GM23338 (cell line): ENCODE results near the gene HYCC2. TPM values are rescaled to one million over a fixed set of nuclear protein-coding genes. Genes with fewer than 3 reads are reported as not detected.

Experiments
- ATAC-seq: fragments of 200-7000 bp; cut with Tn5 transposase; 3 replicates; pipeline ENCODE4 v1.9.1; 2020
- DNase-seq: peaks from one replicate; pipeline ENCODE4 v3.0.0-alpha.2; 2015; ENCODE audit warnings: low spot score
- H2AFZ ChIP-seq: fragments of 200-600 bp; sonication (generic); 2 replicates; pipeline ENCODE4 v1.8.0; 2016; ENCODE audit warnings: antibody characterized with exemption, mild to moderate bottlenecking, moderate library complexity
- H3F3A ChIP-seq: fragments of 200-600 bp; sonication (generic); replicated peaks from 2 replicates; pipeline ENCODE4 v1.8.0; 2017; ENCODE audit warnings: antibody characterized with exemption, mixed run types, low read depth
- H3K27ac ChIP-seq: fragments of 200-600 bp; sonication (generic); 2 replicates; pipeline ENCODE4 v1.6.1; 2016; ENCODE audit warnings: low read depth
- H3K27me3 ChIP-seq: fragments of 200-600 bp; sonication (generic); 2 replicates; pipeline ENCODE4 v1.8.0; 2016; ENCODE audit warnings: mild to moderate bottlenecking, mixed run types, moderate library complexity; ENCODE audit not compliant: insufficient read depth
- H3K36me3 ChIP-seq: fragments of 200-600 bp; sonication (generic); 2 replicates; pipeline ENCODE4 v1.8.0; 2016; ENCODE audit warnings: mild to moderate bottlenecking; ENCODE audit not compliant: insufficient read depth
- H3K4me1 ChIP-seq: fragments of 200-600 bp; sonication (generic); 2 replicates; pipeline ENCODE4 v1.8.0; 2016; ENCODE audit warnings: mild to moderate bottlenecking, moderate library complexity; ENCODE audit not compliant: insufficient read depth
- H3K4me2 ChIP-seq: fragments of 200-600 bp; sonication (generic); 2 replicates; pipeline ENCODE4 v1.7.1; 2017; ENCODE audit warnings: mixed run types
- H3K4me3 ChIP-seq: fragments of 200-600 bp; sonication (generic); 2 replicates; pipeline ENCODE4 v1.6.1; 2016; ENCODE audit warnings: mixed run types
- H3K79me2 ChIP-seq: fragments of 200-600 bp; sonication (generic); replicated peaks from 2 replicates; pipeline ENCODE4 v1.8.0; 2017; ENCODE audit warnings: mild to moderate bottlenecking; ENCODE audit not compliant: insufficient read depth
- H3K9me2 ChIP-seq: fragments of 200-600 bp; sonication (generic); 2 replicates; pipeline ENCODE4 v1.8.0; 2017; ENCODE audit not compliant: insufficient read depth
- H4K20me1 ChIP-seq: fragments of 200-600 bp; sonication (generic); replicated peaks from 2 replicates; pipeline ENCODE4 v1.8.0; 2017; ENCODE audit warnings: mild to moderate bottlenecking; ENCODE audit not compliant: insufficient read depth
- H3K27ac Mint-ChIP-seq: 2 replicates; pipeline ENCODE4 v1.8.0; 2020; ENCODE audit warnings: inconsistent platforms, mild to moderate bottlenecking, moderate library complexity, mixed read lengths
- H3K27me3 Mint-ChIP-seq: 3 replicates; pipeline ENCODE4 v1.8.0; 2022; ENCODE audit warnings: low read depth, mild to moderate bottlenecking, moderate library complexity, mixed read lengths, inconsistent platforms; ENCODE audit not compliant: insufficient read depth, poor library complexity
- H3K36me3 Mint-ChIP-seq: 3 replicates; pipeline ENCODE4 v1.8.0; 2021; ENCODE audit warnings: low read depth, mild to moderate bottlenecking, inconsistent platforms, moderate library complexity, mixed read lengths
- H3K4me1 Mint-ChIP-seq: 3 replicates; pipeline ENCODE4 v1.8.0; 2020; ENCODE audit warnings: mild to moderate bottlenecking, inconsistent platforms, mixed read lengths
- H3K4me3 Mint-ChIP-seq: 3 replicates; pipeline ENCODE4 v1.8.0; 2021; ENCODE audit warnings: moderate library complexity, mild to moderate bottlenecking, inconsistent platforms, mixed read lengths
- H3K9me3 Mint-ChIP-seq: 3 replicates; pipeline ENCODE4 v1.8.0; 2020; ENCODE audit warnings: moderate library complexity, mild to moderate bottlenecking, inconsistent platforms, mixed read lengths
- ETS1 ChIP-seq: IDR thresholded peaks from 2 replicates; pipeline ENCODE4 v1.6.1; 2016; ENCODE audit warnings: antibody characterized with exemption
- EZH2 ChIP-seq: fragments of 200-600 bp; sonication (generic); IDR thresholded peaks from one replicate; pipeline ENCODE4 v1.8.0; 2017; ENCODE audit warnings: antibody characterized with exemption, mild to moderate bottlenecking, low read depth; ENCODE audit not compliant: unreplicated experiment
- REST ChIP-seq: IDR thresholded peaks from one replicate; pipeline ENCODE4 v1.6.1; 2018; ENCODE audit warnings: antibody characterized with exemption; ENCODE audit not compliant: unreplicated experiment
- STAT1 ChIP-seq: IDR thresholded peaks from one replicate; pipeline ENCODE4 v1.6.1; 2016; ENCODE audit warnings: antibody characterized with exemption; ENCODE audit not compliant: unreplicated experiment
- ZNF331 ChIP-seq: fragments of 250-450 bp; sonication (Bioruptor Pico); IDR thresholded peaks from 2 replicates; pipeline ENCODE4 v1.5.0; 2020; ENCODE audit warnings: low read depth, mild to moderate bottlenecking, moderate library complexity
- polyA plus RNA-seq: library from polyadenylated mRNA; unstranded; fragments of >200 nt; fragmentation: Nextera tagmentation; extraction: Ambion mirVana; gene quantifications from 2 replicates; pipeline ENCODE4 v1.2.1, GENCODE V29; 2016
- small RNA-seq: library from RNA; depleted of rRNA; stranded (forward); fragments of <200 nt; gene quantifications from one replicate; pipeline ENCODE3, GENCODE V24; 2014; ENCODE audit warnings: low replicate concordance
- total RNA-seq: library from RNA; depleted of rRNA; stranded (reverse); fragments of >200 nt; shearing (Covaris generic); gene quantifications from 2 replicates; pipeline ENCODE4 v1.2.3, GENCODE V29; 2014; rRNA removed

HYCC2 gene
- total and polyA plus RNA-seq, 2 experiments from 2014 or later = 2.4 to 4.8 TPM

- Histone ChIP-seq H3K4me2 (no peak overlapping the region), H3K4me3 (no peak overlapping the region), H3K27me3 (no peaks in the 10 kb centered on the region), H3K9me2 (no peaks in the 10 kb centered on the region), H3K79me2 (0 out of 2 replicates have a peak, but pooled peaks cover 3% of the 10 kb centered on the region), H3F3A (no peaks in the 10 kb centered on the region), H3K4me1 (no peaks in the 10 kb centered on the region), H4K20me1 (no peaks in the 10 kb centered on the region; the same call in 1 of the 2 replicates), H3K36me3 (no peaks in the 10 kb centered on the region), H3K27ac (no peak overlapping the region), H2AFZ (no peak overlapping the region)
- TF ChIP-seq ZNF331 (no peak), STAT1 (no peak), REST (no peak), ETS1 (no peak), EZH2 (no peak)
- no peak for DNase-seq
- no peaks in the 10 kb centered on the region for H3K4me1 Mint-ChIP-seq
- no peak for ATAC-seq
- H3K9me3 Mint-ChIP-seq = no peaks in the 10 kb centered on the region
- H3K4me3 Mint-ChIP-seq = no peak overlapping the region
- H3K36me3 Mint-ChIP-seq = no peaks in the 10 kb centered on the region
- peaks cover 3% of the 10 kb centered on the region for H3K27me3 Mint-ChIP-seq
- H3K27ac Mint-ChIP-seq = no peak overlapping the region
Observed at GRCh38 chr2:201021914-201022313, 49.6 kb downstream of the HYCC2 start.

Small RNA genes within 50 kb of the gene (small RNA-seq; reads per million reads assigned to genes)
- not detected for gene RNU6-1206P

Other genes with a start within 250 kb of the HYCC2 start
- gene CLK1, start 207.0 kb downstream of the HYCC2 start, total RNA-seq = 26.7 and 43.3 TPM in 2 replicates
- gene CLK1, start 207.0 kb downstream of the HYCC2 start, polyA plus RNA-seq = 36.0 and 44.7 TPM in 2 replicates
- 42.9 and 123 TPM in 2 replicates for gene PPIL3, start 182.6 kb downstream of the HYCC2 start, total RNA-seq
- gene PPIL3, start 182.6 kb downstream of the HYCC2 start, polyA plus RNA-seq = 42.1 and 54.0 TPM in 2 replicates
- gene NIF3L1, start 182.3 kb downstream of the HYCC2 start, total RNA-seq = 53.0 and 63.9 TPM in 2 replicates
- 62.8 and 70.8 TPM in 2 replicates for gene NIF3L1, start 182.3 kb downstream of the HYCC2 start, polyA plus RNA-seq
- 42.0 and 47.5 TPM in 2 replicates for gene ORC2, start 108.0 kb downstream of the HYCC2 start, total RNA-seq
- gene ORC2, start 108.0 kb downstream of the HYCC2 start, polyA plus RNA-seq = 26.0 and 26.1 TPM in 2 replicates
- gene NDUFB3, start 330 bp upstream of the HYCC2 start, total RNA-seq = 34.3 and 35.6 TPM in 2 replicates
- 199 and 230 TPM in 2 replicates for gene NDUFB3, start 330 bp upstream of the HYCC2 start, polyA plus RNA-seq
- gene CFLAR, start 44.5 kb upstream of the HYCC2 start, total RNA-seq = 15.1 and 16.2 TPM in 2 replicates
- 10.0 and 10.1 TPM in 2 replicates for gene CFLAR, start 44.5 kb upstream of the HYCC2 start, polyA plus RNA-seq
- gene CASP10, start 111.5 kb upstream of the HYCC2 start, total RNA-seq = 2.9 and 3.5 TPM in 2 replicates
- gene CASP10, start 111.5 kb upstream of the HYCC2 start, polyA plus RNA-seq = 1.9 and 2.4 TPM in 2 replicates
- 3.6 and 6.8 TPM in 2 replicates for gene CASP8, start 188.9 kb upstream of the HYCC2 start, total RNA-seq
- gene CASP8, start 188.9 kb upstream of the HYCC2 start, polyA plus RNA-seq = 2.3 TPM in 2 replicates